K562 (cell line): ENCODE measurements around the gene TENT4B. TPM values are rescaled to one million over a fixed set of nuclear protein-coding genes. Genes with fewer than 3 reads are reported as not detected.

ENCODE experiments used
- CEBPZ ChIP-seq: fragments of 150-350 bp; IDR thresholded peaks from 2 replicates; pipeline ENCODE4 v1.6.1; 2014; ENCODE audit warnings: low read depth, mild to moderate bottlenecking, low read length, borderline replicate concordance
- ELF2 ChIP-seq: fragments of 250-450 bp; sonication (Bioruptor Pico); IDR thresholded peaks from 2 replicates; pipeline ENCODE4 v1.5.0; 2021; ENCODE audit warnings: mild to moderate bottlenecking
- ETV6 ChIP-seq, 3 experiments: fragments of 150-350 bp in 1 of 3; sonication (generic) in 1 of 3; formaldehyde crosslinking in 1 of 3; IDR thresholded peaks; 2 replicates each; pipeline versions ENCODE4 v1.6.1 to v1.8.0; 2014 to 2022; ENCODE audit warnings: borderline replicate concordance in 2 of 3, low read depth in 2 of 3, antibody characterized with exemption in 1 of 3, low read length in 1 of 3, mild to moderate bottlenecking in 1 of 3, missing genetic modification reagents in 1 of 3
- HDAC3 ChIP-seq: fragments of 450-650 bp; IDR thresholded peaks from 2 replicates; pipeline ENCODE4 v1.6.1; 2018; ENCODE audit warnings: borderline replicate concordance, mild to moderate bottlenecking, moderate library complexity; ENCODE audit not compliant: partially characterized antibody
- HLTF ChIP-seq: fragments of 450-650 bp; IDR thresholded peaks from 2 replicates; pipeline ENCODE4 v1.6.1; 2016
- HNRNPH1 ChIP-seq: fragments of 200-400 bp; formaldehyde crosslinking; optimal IDR thresholded peaks from 2 replicates; pipeline ENCODE3; 2017; ENCODE audit warnings: low read depth, mild to moderate bottlenecking, low read length, moderate library complexity
- JUND ChIP-seq, 2 experiments: IDR thresholded peaks; 2 replicates in 1 of 2; 3 replicates in 1 of 2; pipeline ENCODE4 v1.6.1; 2011; ENCODE audit warnings: borderline replicate concordance in 2 of 2, low read depth in 2 of 2, low read length in 2 of 2, improper control_type of control experiment in 1 of 2, missing biosample characterization in 1 of 2, missing genetic modification characterization in 1 of 2, missing genetic modification reagents in 1 of 2
- KLF13 ChIP-seq: fragments of 450-650 bp; IDR thresholded peaks from 2 replicates; pipeline ENCODE4 v1.6.1; 2016; ENCODE audit warnings: missing genetic modification characterization, low read depth, mild to moderate bottlenecking, missing compliant biosample characterization, moderate library complexity, borderline replicate concordance
- NCOA6 ChIP-seq: fragments of 450-650 bp; IDR thresholded peaks from 2 replicates; pipeline ENCODE4 v1.6.1; 2017; ENCODE audit warnings: mild to moderate bottlenecking
- NFXL1 ChIP-seq: fragments of 450-650 bp; formaldehyde crosslinking; IDR thresholded peaks from 2 replicates; pipeline ENCODE4 v1.4.0; 2021; ENCODE audit warnings: mild to moderate bottlenecking
- PHF20 ChIP-seq: fragments of 450-650 bp; IDR thresholded peaks from 2 replicates; pipeline ENCODE4 v1.6.1; 2018; ENCODE audit not compliant: partially characterized antibody
- RAD51 ChIP-seq: fragments of 450-650 bp; IDR thresholded peaks from 2 replicates; pipeline ENCODE4 v1.7.1; 2016; ENCODE audit warnings: low read depth, mild to moderate bottlenecking, borderline replicate concordance
- RUNX1 ChIP-seq: sonication (generic); IDR thresholded peaks from 2 replicates; pipeline ENCODE4 v1.6.1; 2016; ENCODE audit warnings: antibody characterized with exemption, low read depth
- TRIM24 ChIP-seq, 2 experiments: fragments of 450-650 bp; IDR thresholded peaks; 2 replicates each; pipeline ENCODE4 v1.6.1; 2016
- TSHZ1 ChIP-seq: fragments of 250-450 bp; sonication (Bioruptor Pico); IDR thresholded peaks from 2 replicates; pipeline ENCODE4 v1.4.0; 2020; ENCODE audit warnings: mild to moderate bottlenecking, moderate library complexity
- ZKSCAN3 ChIP-seq: fragments of 250-450 bp; sonication (Bioruptor Pico); IDR thresholded peaks from 2 replicates; pipeline ENCODE4 v1.4.0; 2020
- ZNF311 ChIP-seq: fragments of 250-450 bp; sonication (Bioruptor Pico); IDR thresholded peaks from 2 replicates; pipeline ENCODE4 v1.4.0; 2020; ENCODE audit warnings: mild to moderate bottlenecking, moderate library complexity
- ZNF561 ChIP-seq: fragments of 450-650 bp; formaldehyde crosslinking; conservative IDR thresholded peaks from 2 replicates; pipeline ENCODE4 v1.4.0; 2020; ENCODE audit warnings: mild to moderate bottlenecking, moderate library complexity
- polyA plus RNA-seq, 8 experiments: library from polyadenylated mRNA; depleted of rRNA in 4 of 8; stranded (reverse) in 5 of 8; unstranded in 3 of 8; fragments of >200 nt; fragmentation: Nextera tagmentation in 2 of 8; fragmentation: Illumina TruSeq in 1 of 8; extraction: Ambion mirVana in 2 of 8; extraction: Trizol in 1 of 8; gene quantifications; 2 replicates each; pipeline versions ENCODE4 v1.2.1 to v1.2.3, GENCODE V29; 2011 to 2014; ENCODE audit warnings: inconsistent platforms in 1 of 8, missing spikeins in 1 of 8
- total RNA-seq, 7 experiments: library from RNA; depleted of rRNA in 6 of 7; stranded (reverse); fragments of >200 nt in 6 of 7; fragmentation: Illumina TruSeq in 2 of 7; extraction: Trizol in 2 of 7; gene quantifications; 2 replicates each; pipeline versions ENCODE4 v1.2.1 to v1.2.3, GENCODE V29; 2011 to 2021; ENCODE audit warnings: low replicate concordance in 1 of 7
- TF ChIP-seq, protein P1 (sequence below): fragments of 450-650 bp; formaldehyde crosslinking; IDR thresholded peaks from 2 replicates; pipeline ENCODE4 v1.4.0; 2020; ENCODE audit warnings: mild to moderate bottlenecking, moderate library complexity

Gene TENT4B
- total and polyA plus RNA-seq, 9 of the 15 experiments (the other 6 are each of a cell fraction or from before 2014, with no cell fraction given) = 5.2 to 8.4 (median 7.0) TPM

- TF ChIP-seq HNRNPH1 (no peak), RUNX1 (no peak), CEBPZ (no peak), JUND (IDR thresholded peaks at IDR 0.05; ENCODE audit: borderline replicate concordance, low read depth, low read length) (peak; percentile 93), JUND (tag; IDR thresholded peaks at IDR 0.05; ENCODE audit: borderline replicate concordance, low read depth, low read length) (peak; percentile 85; the same call in 1 of the 3 replicates), NFXL1 (CRISPR knock-in tag) (no peak), ETV6 (IDR thresholded peaks at IDR 0.05; ENCODE audit: borderline replicate concordance in 1 of 2, low read depth in 2 of 2, low read length in 1 of 2) (peak in 1 of 2 experiments; percentile 37; a peak in 1 of 4 replicates), ETV6 (CRISPR knock-in tag; IDR thresholded peaks at IDR 0.05; ENCODE audit: borderline replicate concordance) (no peak), ZNF311 (CRISPR knock-in tag) (no peak), ZKSCAN3 (CRISPR knock-in tag) (no peak), HDAC3 (no peak), PHF20 (no peak), HLTF (no peak), ZNF561 (CRISPR knock-in tag) (no peak), KLF13 (tag) (no peak), TRIM24 (IDR thresholded peaks at IDR 0.05) (no peak), TSHZ1 (CRISPR knock-in tag) (no peak), ELF2 (CRISPR knock-in tag) (peak; percentile 77), NCOA6 (no peak), RAD51 (no peak)
- TF ChIP-seq, protein P1, sequence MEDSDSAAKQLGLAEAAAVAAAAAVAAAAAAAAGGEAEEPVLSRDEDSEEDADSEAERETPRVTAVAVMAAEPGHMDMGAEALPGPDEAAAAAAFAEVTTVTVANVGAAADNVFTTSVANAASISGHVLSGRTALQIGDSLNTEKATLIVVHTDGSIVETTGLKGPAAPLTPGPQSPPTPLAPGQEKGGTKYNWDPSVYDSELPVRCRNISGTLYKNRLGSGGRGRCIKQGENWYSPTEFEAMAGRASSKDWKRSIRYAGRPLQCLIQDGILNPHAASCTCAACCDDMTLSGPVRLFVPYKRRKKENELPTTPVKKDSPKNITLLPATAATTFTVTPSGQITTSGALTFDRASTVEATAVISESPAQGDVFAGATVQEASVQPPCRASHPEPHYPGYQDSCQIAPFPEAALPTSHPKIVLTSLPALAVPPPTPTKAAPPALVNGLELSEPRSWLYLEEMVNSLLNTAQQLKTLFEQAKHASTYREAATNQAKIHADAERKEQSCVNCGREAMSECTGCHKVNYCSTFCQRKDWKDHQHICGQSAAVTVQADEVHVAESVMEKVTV (CRISPR knock-in tag) = no peak
Observed at GRCh38 chr16:50266337-50267091, 113.4 kb downstream of the TENT4B start, which contains the start of gene ADCY7 (continued).
